OCI-LY3 (cell line): ENCODE data around the gene SIRPB1.

ENCODE experiments used
- CTCF ChIP-seq: fragments of 200-600, 300-600 bp; sonication (generic); IDR thresholded peaks from 2 replicates; pipeline ENCODE4 v1.5.1; 2014; ENCODE audit warnings: antibody characterized with exemption, low read length, low read depth
- EZH2phosphoT487 ChIP-seq: fragments of 200-600 bp; shearing (Covaris generic); IDR thresholded peaks from 2 replicates; pipeline ENCODE4 v1.6.1; 2018; ENCODE audit warnings: antibody characterized with exemption, mixed run types, low read depth

GRCh38 chr20:1621316-1621715 lies 1.5 kb upstream of the SIRPB1 start:
- TF ChIP-seq CTCF (no peak), EZH2phosphoT487 (no peak)
